ENCODE measurements around the gene SEC61G. TPM values are rescaled to one million over a fixed set of nuclear protein-coding genes. Genes with fewer than 3 reads are reported as not detected.

The SEC61G gene
- total RNA-seq, 4 donors from 2014 or later: 226 to 422 (median 267) TPM

DNA sequence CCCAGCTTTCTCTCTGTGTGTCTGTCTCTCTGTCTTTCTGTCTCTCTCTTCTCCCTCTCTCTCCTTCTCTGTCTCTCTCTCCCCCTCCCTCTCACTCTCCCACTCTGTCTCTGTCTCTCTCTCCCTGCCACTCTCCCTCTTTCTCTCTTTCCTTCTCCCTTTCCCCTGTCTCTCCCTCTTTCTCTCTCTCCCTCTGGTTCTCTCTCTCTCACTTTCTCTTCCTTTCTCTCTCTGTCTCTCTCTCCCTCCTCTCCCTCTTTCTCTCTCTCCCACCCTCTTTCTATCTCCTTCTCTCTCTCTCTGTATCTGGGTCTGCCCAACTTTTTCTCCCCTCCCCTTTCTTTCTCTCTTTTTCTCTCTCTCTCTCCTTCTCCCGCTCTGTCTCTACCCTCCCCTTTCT is 36.5 kb downstream of the SEC61G start:
- intact Hi-C loops (cut with DNase I): no loop called here

DNA sequence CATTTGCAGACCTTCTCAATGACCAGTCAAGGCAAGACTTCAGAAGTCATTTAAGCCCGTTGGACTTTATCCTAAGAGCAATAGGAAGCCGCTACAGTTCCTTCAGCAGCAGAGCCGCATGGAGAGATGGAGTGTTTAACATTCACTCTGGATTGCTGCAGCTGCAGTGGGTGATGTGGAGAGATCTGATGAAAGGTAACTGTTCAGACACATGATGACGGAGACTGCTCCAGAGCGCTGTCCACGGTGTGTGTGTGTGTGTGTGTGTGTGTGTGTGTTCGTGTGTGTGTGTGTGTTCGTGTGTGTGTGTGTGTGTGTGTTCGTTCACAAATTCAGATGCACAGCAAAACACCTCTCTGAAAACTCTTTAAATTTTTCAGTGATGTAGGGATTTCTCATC is 37.0 kb downstream of the SEC61G start:
- WGBS, 2 donors: 57 to 64% methylated on average over 9 of the region's 9 CpGs
- Histone ChIP-seq H3K9me3 (no peaks in the 10 kb centered on the region), H3K4me3 (replicated peaks in 1 of 3) (no peak overlapping the region), H3K36me3 (no peaks in the 10 kb centered on the region), H3K4me1 (no peaks in the 10 kb centered on the region), H3K27me3 (no peaks in the 10 kb centered on the region), H3K27ac (no peak overlapping the region)
- intact Hi-C loops (cut with DNase I): no loop called here
- no peak for DNase-seq
- no peak for TF ChIP-seq POLR2A (IDR thresholded peaks at IDR 0.05)
- TF ChIP-seq, protein P1, sequence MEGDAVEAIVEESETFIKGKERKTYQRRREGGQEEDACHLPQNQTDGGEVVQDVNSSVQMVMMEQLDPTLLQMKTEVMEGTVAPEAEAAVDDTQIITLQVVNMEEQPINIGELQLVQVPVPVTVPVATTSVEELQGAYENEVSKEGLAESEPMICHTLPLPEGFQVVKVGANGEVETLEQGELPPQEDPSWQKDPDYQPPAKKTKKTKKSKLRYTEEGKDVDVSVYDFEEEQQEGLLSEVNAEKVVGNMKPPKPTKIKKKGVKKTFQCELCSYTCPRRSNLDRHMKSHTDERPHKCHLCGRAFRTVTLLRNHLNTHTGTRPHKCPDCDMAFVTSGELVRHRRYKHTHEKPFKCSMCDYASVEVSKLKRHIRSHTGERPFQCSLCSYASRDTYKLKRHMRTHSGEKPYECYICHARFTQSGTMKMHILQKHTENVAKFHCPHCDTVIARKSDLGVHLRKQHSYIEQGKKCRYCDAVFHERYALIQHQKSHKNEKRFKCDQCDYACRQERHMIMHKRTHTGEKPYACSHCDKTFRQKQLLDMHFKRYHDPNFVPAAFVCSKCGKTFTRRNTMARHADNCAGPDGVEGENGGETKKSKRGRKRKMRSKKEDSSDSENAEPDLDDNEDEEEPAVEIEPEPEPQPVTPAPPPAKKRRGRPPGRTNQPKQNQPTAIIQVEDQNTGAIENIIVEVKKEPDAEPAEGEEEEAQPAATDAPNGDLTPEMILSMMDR (IDR thresholded peaks at IDR 0.05): no peak

More for the DNA sequence above, 36.5 kb downstream of the SEC61G start:
- TF ChIP-seq POLR2A (IDR thresholded peaks at IDR 0.05): no peak
- TF ChIP-seq, protein P1 (IDR thresholded peaks at IDR 0.05): no peak
- Histone ChIP-seq H3K9me3 (no peaks in the 10 kb centered on the region), H3K4me1 (no peaks in the 10 kb centered on the region), H3K27ac (no peak overlapping the region), H3K27me3 (no peaks in the 10 kb centered on the region), H3K4me3 (replicated peaks in 1 of 3) (no peak overlapping the region), H3K36me3 (no peaks in the 10 kb centered on the region)
- 64 to 65% methylated on average over 1 of the region's 1 CpG for WGBS, 2 donors
- no peak for DNase-seq

GRCh38 chr7:54719974-54720373 is 39.0 kb downstream of the SEC61G start:
- intact Hi-C loops (cut with DNase I): no loop called here
- Histone ChIP-seq H3K4me1 (no peaks in the 10 kb centered on the region), H3K4me3 (replicated peaks in 1 of 3) (no peak overlapping the region), H3K36me3 (no peaks in the 10 kb centered on the region), H3K27ac (no peak overlapping the region), H3K9me3 (no peaks in the 10 kb centered on the region), H3K27me3 (no peaks in the 10 kb centered on the region)
- TF ChIP-seq, protein P1 (IDR thresholded peaks at IDR 0.05): no peak
- TF ChIP-seq POLR2A (IDR thresholded peaks at IDR 0.05): no peak
- no peak for DNase-seq
- 84 to 92% methylated on average over 4 of the region's 4 CpGs for WGBS, 2 donors

GRCh38 chr7:54719425-54719824 is 39.6 kb downstream of the SEC61G start:
- Histone ChIP-seq H3K27ac (no peak overlapping the region), H3K4me1 (no peaks in the 10 kb centered on the region), H3K36me3 (no peaks in the 10 kb centered on the region), H3K27me3 (no peaks in the 10 kb centered on the region), H3K9me3 (no peaks in the 10 kb centered on the region), H3K4me3 (replicated peaks in 1 of 3) (no peak overlapping the region)
- no peak for DNase-seq
- intact Hi-C loops (cut with DNase I): no loop called here
- TF ChIP-seq, protein P1 (IDR thresholded peaks at IDR 0.05): no peak
- TF ChIP-seq POLR2A (IDR thresholded peaks at IDR 0.05): no peak

DNA sequence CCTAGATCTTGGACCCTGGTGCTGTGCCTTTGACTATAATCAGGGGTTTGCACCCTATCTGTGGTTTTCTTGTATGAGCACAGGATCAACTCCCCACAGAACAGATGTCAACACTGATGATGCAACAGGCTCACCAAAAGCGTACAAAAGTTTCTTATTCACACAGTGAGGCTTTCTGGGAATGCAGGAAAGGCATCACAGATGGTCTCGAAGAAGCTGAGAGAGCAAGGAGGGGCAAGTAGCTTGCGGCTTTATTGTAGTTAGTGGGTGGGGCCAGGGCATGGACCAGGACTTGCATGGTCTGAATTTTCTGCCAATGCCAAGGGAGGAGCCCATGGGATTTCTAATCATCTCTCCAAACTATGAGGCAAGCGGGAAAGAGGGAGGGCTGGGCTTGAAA is 46.2 kb downstream of the SEC61G start:
- no peak for TF ChIP-seq POLR2A (IDR thresholded peaks at IDR 0.05)
- TF ChIP-seq, protein P1 (IDR thresholded peaks at IDR 0.05): no peak
- DNase-seq: no peak
- 82 to 87% methylated on average over 4 of the region's 4 CpGs for WGBS, 2 donors
- Histone ChIP-seq H3K4me1 (no peaks in the 10 kb centered on the region), H3K9me3 (no peaks in the 10 kb centered on the region), H3K27ac (no peak overlapping the region), H3K27me3 (no peaks in the 10 kb centered on the region), H3K4me3 (replicated peaks in 1 of 3) (no peak overlapping the region), H3K36me3 (no peaks in the 10 kb centered on the region)
- intact Hi-C loops (cut with DNase I): no loop called here

Measured in thyroid gland (tissue), 4 donors.